ENCODE measurements around the gene ITFG1.
A peak's percentile ranks its signal among the peaks of the same experiment; 100 is the strongest.

ITFG1 gene

GRCh38 chr16:47460711-47461597 lies at the start of gene ITFG1, which contains the start of gene PHKB:
Gene ITFG1, minus strand, starts transcription at chr16:47461063. Its CDS starts 18 bp downstream, at chr16:47461045.
Gene PHKB, plus strand, starts transcription at chr16:47461331. Its CDS starts 20 bp downstream, at chr16:47461351.
- peak; percentile 94 to 97 for DNase-seq

- no peak for DNase-seq
These were observed 46.8 kb upstream of the ITFG1 start for GRCh38 chr16:47507701-47508100.

- DNase-seq = no peak
These were observed 45.9 kb upstream of the ITFG1 start for GRCh38 chr16:47506800-47507199.

- no peak for DNase-seq
These were observed 43.7 kb upstream of the ITFG1 start for GRCh38 chr16:47504599-47504998.

- DNase-seq = no peak
These were observed 43.1 kb upstream of the ITFG1 start for GRCh38 chr16:47503936-47504335.

GRCh38 chr16:47499700-47500264 lies 38.9 kb upstream of the ITFG1 start:
- no peak for DNase-seq

GRCh38 chr16:47499080-47499699 lies 38.3 kb upstream of the ITFG1 start:
- no peak for DNase-seq

- no peak for DNase-seq
These were observed 32.8 kb upstream of the ITFG1 start for GRCh38 chr16:47493381-47494337.

GRCh38 chr16:47492428-47493377 lies 31.8 kb upstream of the ITFG1 start:
- peak in 1 of 2 donors; percentile 24 for DNase-seq

- no peak for DNase-seq
These were observed 31.2 kb upstream of the ITFG1 start for GRCh38 chr16:47492036-47492427.

GRCh38 chr16:47490471-47490870 lies 29.6 kb upstream of the ITFG1 start:
- DNase-seq = no peak

- DNase-seq = no peak
These were observed 27.2 kb upstream of the ITFG1 start for GRCh38 chr16:47488051-47488450.

GRCh38 chr16:47486856-47487255 lies 26.0 kb upstream of the ITFG1 start:
- no peak for DNase-seq

GRCh38 chr16:47483616-47484015 lies 22.8 kb upstream of the ITFG1 start:
- DNase-seq = no peak

GRCh38 chr16:47481698-47482374 lies 21.0 kb upstream of the ITFG1 start:
- no peak for DNase-seq

- no peak for DNase-seq
These were observed 19.5 kb upstream of the ITFG1 start for GRCh38 chr16:47480410-47480809.

- DNase-seq = no peak
These were observed 16.8 kb upstream of the ITFG1 start for GRCh38 chr16:47477679-47478078.

GRCh38 chr16:47476654-47477345 lies 15.9 kb upstream of the ITFG1 start:
- DNase-seq = no peak

- no peak for DNase-seq
These were observed 14.9 kb upstream of the ITFG1 start for GRCh38 chr16:47475786-47476185.

GRCh38 chr16:47473792-47474191 lies 12.9 kb upstream of the ITFG1 start:
- no peak for DNase-seq

All from CD4-positive, alpha-beta T cell treated with Interferon alpha-2 for 1 hour (primary cell).